GM12878 (cell line): ENCODE results near the gene LMTK2. TPM values are rescaled to one million over a fixed set of nuclear protein-coding genes. Genes with fewer than 3 reads are reported as not detected.

Experiments
- ATAC-seq: fragments of 200-7000 bp; cut with Tn5 transposase; 3 replicates; pipeline ENCODE4 v1.9.1; 2020; ENCODE audit warnings: mild to moderate bottlenecking, moderate library complexity
- BruUV-seq: library from RNA; stranded (reverse); fragments of 400-500 nt; replicated peaks from 2 replicates; lab custom pipeline; 2021; lab: Mats Ljungman, UMichigan
- CTCF ChIA-PET: fragments of 300-600 bp; sonication (Branson Sonifier 250); formaldehyde crosslinking; extraction: SDS; loops from one replicate; lab custom pipeline; 2021; ENCODE audit warnings: inconsistent platforms; lab: Yijun Ruan, JAX
- POLR2A ChIA-PET: fragments of 350-600 bp; formaldehyde crosslinking; extraction: SDS; loops from one replicate; lab custom pipeline; 2021; ENCODE audit warnings: inconsistent platforms; lab: Charles Lee
- RAD21 ChIA-PET: fragments of 300-600 bp; sonication (Branson Sonifier 250); formaldehyde crosslinking; loops from one replicate; lab custom pipeline; 2023; ENCODE audit warnings: antibody characterized with exemption; ENCODE audit not compliant: unreplicated experiment; lab: Charles Lee
- SMC1A ChIA-PET: fragments of 300-600 bp; sonication (Branson Sonifier 250); formaldehyde crosslinking; loops from one replicate; lab custom pipeline; 2023; ENCODE audit not compliant: unreplicated experiment, uncharacterized antibody; lab: Charles Lee
- DNase-seq: peaks from one replicate; pipeline ENCODE4 v3.0.0-alpha.2; 2011; ENCODE audit warnings: low read depth, low spot score
- FAIRE-seq: peaks from 3 replicates; lab custom pipeline; 2011; peaks lifted over from hg19 to GRCh38; lab: Jason Lieb, UNC
- H2AFZ ChIP-seq: 2 replicates; pipeline ENCODE4 v1.6.0; 2011; ENCODE audit warnings: low read depth, low read length, control low read depth; ENCODE audit not compliant: control insufficient read depth
- H3K27ac ChIP-seq: 2 replicates; pipeline ENCODE4 v1.5.1; 2011; ENCODE audit warnings: control low read depth; ENCODE audit not compliant: control insufficient read depth, insufficient read depth
- H3K27me3 ChIP-seq, 2 experiments: replicated peaks in 1 of 2; 2 replicates each; pipeline versions ENCODE4 v1.6.0 to v1.6.1; 2011; ENCODE audit warnings: low read length in 1 of 2; ENCODE audit not compliant: control insufficient read depth in 2 of 2, insufficient read depth in 2 of 2
- H3K36me3 ChIP-seq, 2 experiments: 2 replicates each; pipeline ENCODE4 v1.5.1; 2011; ENCODE audit warnings: low read length in 1 of 2; ENCODE audit not compliant: control insufficient read depth in 2 of 2, insufficient read depth in 2 of 2
- H3K4me1 ChIP-seq: 2 replicates; pipeline ENCODE4 v1.6.1; 2011; ENCODE audit warnings: mild to moderate bottlenecking, low read length, moderate library complexity, mixed read lengths; ENCODE audit not compliant: control insufficient read depth, insufficient read depth
- H3K4me2 ChIP-seq: 2 replicates; pipeline ENCODE4 v1.6.0; 2011; ENCODE audit warnings: control low read depth; ENCODE audit not compliant: control insufficient read depth, insufficient read depth
- H3K4me3 ChIP-seq: fragments of 200-600 bp; sonication (generic); 2 replicates; pipeline ENCODE4 v1.5.1; 2016
- H3K79me2 ChIP-seq: 2 replicates; pipeline ENCODE4 v1.6.0; 2011; ENCODE audit warnings: low read length; ENCODE audit not compliant: control insufficient read depth, insufficient read depth
- H3K9ac ChIP-seq: 2 replicates; pipeline ENCODE4 v1.8.0; 2011; ENCODE audit warnings: low read length, control low read depth, mixed read lengths; ENCODE audit not compliant: control insufficient read depth, insufficient read depth
- H3K9me3 ChIP-seq: replicated peaks from 3 replicates; pipeline ENCODE4 v1.5.1; 2011; ENCODE audit warnings: mild to moderate bottlenecking, low read length; ENCODE audit not compliant: control insufficient read depth, insufficient read depth
- H4K20me1 ChIP-seq: 2 replicates; pipeline ENCODE4 v1.6.0; 2011; ENCODE audit not compliant: control insufficient read depth, insufficient read depth
- BMI1 ChIP-seq: fragments of 450-650 bp; IDR thresholded peaks from 2 replicates; pipeline ENCODE4 v1.6.1; 2016; ENCODE audit warnings: mild to moderate bottlenecking, moderate library complexity, borderline replicate concordance
- CEBPB ChIP-seq, 2 experiments: fragments of 150-350 bp in 1 of 2; IDR thresholded peaks; 2 replicates each; pipeline ENCODE4 v1.6.1; 2012 to 2014; ENCODE audit warnings: low read depth in 2 of 2, low read length in 2 of 2, borderline replicate concordance in 1 of 2, inconsistent platforms in 1 of 2
- DPF2 ChIP-seq: fragments of 450-650 bp; IDR thresholded peaks from 2 replicates; pipeline ENCODE4 v1.6.1; 2017; ENCODE audit warnings: mild to moderate bottlenecking
- E2F4 ChIP-seq: IDR thresholded peaks from 2 replicates; pipeline ENCODE4 v1.6.1; 2012; ENCODE audit warnings: low read depth, low read length, improper control_type of control experiment
- HDAC2 ChIP-seq: fragments of 200-600 bp; sonication (generic); IDR thresholded peaks from 2 replicates; pipeline ENCODE4 v1.6.1; 2017
- JUNB ChIP-seq: IDR thresholded peaks from 2 replicates; pipeline ENCODE4 v1.6.1; 2016; ENCODE audit warnings: antibody characterized with exemption, mild to moderate bottlenecking
- LARP7 ChIP-seq: fragments of 450-650 bp; IDR thresholded peaks from 2 replicates; pipeline ENCODE4 v1.6.1; 2017; ENCODE audit warnings: mild to moderate bottlenecking
- MTA2 ChIP-seq: fragments of 450-650 bp; IDR thresholded peaks from 2 replicates; pipeline ENCODE4 v1.6.1; 2016; ENCODE audit warnings: low read depth, mild to moderate bottlenecking, moderate library complexity
- NFYA ChIP-seq: IDR thresholded peaks from 2 replicates; pipeline ENCODE4 v1.6.1; 2011; ENCODE audit warnings: low read depth, mild to moderate bottlenecking, low read length, improper control_type of control experiment, borderline replicate concordance
- NR2C2 ChIP-seq: IDR thresholded peaks from 2 replicates; pipeline ENCODE4 v1.6.1; 2011; ENCODE audit warnings: borderline replicate concordance, low read depth; ENCODE audit not compliant: control insufficient read depth, insufficient read length
- PBX3 ChIP-seq: IDR thresholded peaks from 2 replicates; pipeline ENCODE4 v1.6.1; 2011; ENCODE audit warnings: mild to moderate bottlenecking, low read depth, low read length, moderate library complexity; ENCODE audit not compliant: insufficient replicate concordance
- SMARCA5 ChIP-seq: fragments of 450-650 bp; IDR thresholded peaks from 2 replicates; pipeline ENCODE4 v1.6.1; 2017; ENCODE audit warnings: mild to moderate bottlenecking
- TAF1 ChIP-seq: IDR thresholded peaks from 2 replicates; pipeline ENCODE4 v1.6.1; 2011; ENCODE audit warnings: mild to moderate bottlenecking, low read depth, low read length, borderline replicate concordance
- ZBED1 ChIP-seq: IDR thresholded peaks from 2 replicates; pipeline ENCODE4 v1.6.1; 2016; ENCODE audit warnings: borderline replicate concordance
- ZNF274 ChIP-seq: IDR thresholded peaks from one replicate; pipeline ENCODE4 v1.8.0; 2011; ENCODE audit not compliant: insufficient read length, insufficient read depth
- ZNF592 ChIP-seq: fragments of 450-650 bp; IDR thresholded peaks from 2 replicates; pipeline ENCODE4 v1.6.1; 2017; ENCODE audit warnings: mild to moderate bottlenecking, moderate library complexity
- WGBS: methylation state at CpG from one replicate; pipeline ENCODE4 v1.1.6; 2016; ENCODE audit warnings: low lambda C conversion rate; ENCODE audit not compliant: insufficient replicate concordance, insufficient coverage; ENCODE audit errors: missing lambda C conversion rate; 5-methylcytosine and 5-hydroxymethylcytosine counted together
- in situ Hi-C: fragments of 300-500 bp; cut with MboI; formaldehyde crosslinking; loops from 9 replicates; pipeline ENCODE4 v1.14.3; 2018; ENCODE audit warnings: mixed read lengths
- intact Hi-C: fragments of 100-400 bp; cut with micrococcal nuclease; formaldehyde crosslinking; loops from one replicate; pipeline ENCODE4 v1.14.2; 2022; ENCODE audit not compliant: unreplicated experiment
- polyA plus RNA-seq, 11 experiments: library from polyadenylated mRNA; depleted of rRNA in 4 of 11; unstranded in 6 of 11; stranded (reverse) in 5 of 11; fragments of >200 nt; fragmentation: Nextera tagmentation in 4 of 11; fragmentation: Illumina TruSeq in 1 of 11; extraction: Ambion mirVana in 4 of 11; extraction: Trizol in 1 of 11; gene quantifications; 1 replicate in 1 of 11; 2 replicates in 10 of 11; pipeline versions ENCODE4 v1.2.1 to v1.2.3, GENCODE V29; 2011 to 2016; ENCODE audit warnings: inconsistent platforms in 2 of 11, missing spikeins in 2 of 11, low read depth in 1 of 11
- total RNA-seq, 4 experiments: library from RNA; depleted of rRNA in 3 of 4; stranded (reverse); fragments of >200 nt in 3 of 4; fragmentation: Illumina TruSeq in 1 of 4; extraction: Trizol in 1 of 4; gene quantifications; 2 replicates each; pipeline versions ENCODE4 v1.2.1 to v1.2.3, GENCODE V29; 2013 to 2021
- TF ChIP-seq, protein P1 (sequence below): fragments of 450-650 bp; IDR thresholded peaks from 2 replicates; pipeline ENCODE4 v1.6.1; 2018; ENCODE audit warnings: mild to moderate bottlenecking, low read depth, moderate library complexity; ENCODE audit not compliant: partially characterized antibody

LMTK2 gene
- total and polyA plus RNA-seq, 10 of the 15 experiments (the other 5 are each of a cell fraction or from before 2014, with no cell fraction given), result 0.68 to 8.7 (median 4.6) TPM

- Histone ChIP-seq H3K9ac (no peak overlapping the region), H3K36me3 (no peaks in the 10 kb centered on the region), H3K9me3 (no peaks in the 10 kb centered on the region), H3K79me2 (no peaks in the 10 kb centered on the region), H3K4me3 (no peak overlapping the region), H3K27ac (no peak overlapping the region), H4K20me1 (no peaks in the 10 kb centered on the region), H3K4me1 (peaks cover 17% of the 10 kb centered on the region), H2AFZ (no peak overlapping the region), H3K27me3 (no peaks in the 10 kb centered on the region), H3K4me2 (no peak overlapping the region)
- ATAC-seq (no peak), FAIRE-seq (no peak), DNase-seq (no peak)
- BruUV-seq, result no TSS peak
- in situ Hi-C loops (no loop called here), intact Hi-C loops (no loop called here)
- 70% methylated on average over 13 of the region's 15 CpGs for WGBS
- ChIA-PET SMC1A (no interaction called here), POLR2A (no interaction called here), RAD21 (no interaction called here), CTCF (no interaction called here)
- no peak for TF ChIP-seq ZNF592
- TF ChIP-seq ZNF274, result no peak
- TF ChIP-seq LARP7, result no peak
- TF ChIP-seq E2F4, result no peak
- TF ChIP-seq DPF2, result no peak
- no peak for TF ChIP-seq MTA2
- TF ChIP-seq CEBPB (IDR thresholded peaks at IDR 0.05; ENCODE audit: borderline replicate concordance in 1 of 2, low read depth in 2 of 2, low read length in 2 of 2), result no peak
- no peak for TF ChIP-seq NR2C2
- TF ChIP-seq PBX3, result no peak
- TF ChIP-seq SMARCA5, result no peak
- TF ChIP-seq HDAC2, result no peak
- no peak for TF ChIP-seq ZBED1
- no peak for TF ChIP-seq JUNB
- no peak for TF ChIP-seq TAF1
- TF ChIP-seq BMI1, result no peak
- TF ChIP-seq, protein P1, sequence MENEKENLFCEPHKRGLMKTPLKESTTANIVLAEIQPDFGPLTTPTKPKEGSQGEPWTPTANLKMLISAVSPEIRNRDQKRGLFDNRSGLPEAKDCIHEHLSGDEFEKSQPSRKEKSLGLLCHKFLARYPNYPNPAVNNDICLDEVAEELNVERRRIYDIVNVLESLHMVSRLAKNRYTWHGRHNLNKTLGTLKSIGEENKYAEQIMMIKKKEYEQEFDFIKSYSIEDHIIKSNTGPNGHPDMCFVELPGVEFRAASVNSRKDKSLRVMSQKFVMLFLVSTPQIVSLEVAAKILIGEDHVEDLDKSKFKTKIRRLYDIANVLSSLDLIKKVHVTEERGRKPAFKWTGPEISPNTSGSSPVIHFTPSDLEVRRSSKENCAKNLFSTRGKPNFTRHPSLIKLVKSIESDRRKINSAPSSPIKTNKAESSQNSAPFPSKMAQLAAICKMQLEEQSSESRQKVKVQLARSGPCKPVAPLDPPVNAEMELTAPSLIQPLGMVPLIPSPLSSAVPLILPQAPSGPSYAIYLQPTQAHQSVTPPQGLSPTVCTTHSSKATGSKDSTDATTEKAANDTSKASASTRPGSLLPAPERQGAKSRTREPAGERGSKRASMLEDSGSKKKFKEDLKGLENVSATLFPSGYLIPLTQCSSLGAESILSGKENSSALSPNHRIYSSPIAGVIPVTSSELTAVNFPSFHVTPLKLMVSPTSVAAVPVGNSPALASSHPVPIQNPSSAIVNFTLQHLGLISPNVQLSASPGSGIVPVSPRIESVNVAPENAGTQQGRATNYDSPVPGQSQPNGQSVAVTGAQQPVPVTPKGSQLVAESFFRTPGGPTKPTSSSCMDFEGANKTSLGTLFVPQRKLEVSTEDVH, result no peak
- TF ChIP-seq NFYA, result no peak
Observed at GRCh38 chr7:98223351-98223897, 116.8 kb downstream of the LMTK2 start.
